Ectodermal cell (in vitro differentiated cells): ENCODE measurements around the gene DDRGK1.
A peak's percentile ranks its signal among the peaks of the same experiment; 100 is the strongest.

ENCODE experiments used
- H3K27ac ChIP-seq: 2 replicates; pipeline ENCODE4 v1.7.0; 2013; ENCODE audit warnings: mild to moderate bottlenecking, low read depth, low read length; ENCODE audit not compliant: insufficient read depth, poor library complexity, severe bottlenecking
- H3K27me3 ChIP-seq: 2 replicates; pipeline ENCODE4 v1.7.0; 2013; ENCODE audit warnings: mild to moderate bottlenecking, low read length; ENCODE audit not compliant: insufficient read depth, control insufficient read depth, poor library complexity, severe bottlenecking
- H3K36me3 ChIP-seq: one replicate; pipeline ENCODE4 v1.7.0; 2013; ENCODE audit warnings: low read length; ENCODE audit not compliant: control insufficient read depth, insufficient read depth
- H3K4me1 ChIP-seq: one replicate; pipeline ENCODE4 v1.7.0; 2013; ENCODE audit warnings: low read length; ENCODE audit not compliant: control insufficient read depth, insufficient read depth
- H3K4me3 ChIP-seq: 2 replicates; pipeline ENCODE4 v1.7.0; 2013; ENCODE audit warnings: low read depth, low read length, control low read depth; ENCODE audit not compliant: insufficient read depth
- H3K9me3 ChIP-seq: 2 replicates; pipeline ENCODE4 v1.7.0; 2013; ENCODE audit warnings: mild to moderate bottlenecking, low read length, moderate library complexity; ENCODE audit not compliant: control insufficient read depth
- WGBS, 2 experiments: methylation state at CpG; one replicate each; pipeline ENCODE4 v1.1.7; 2013; ENCODE audit warnings: missing lambda C conversion rate in 2 of 2; 5-methylcytosine and 5-hydroxymethylcytosine counted together

DDRGK1 gene

GRCh38 chr20:3172126-3172932 lies 32.2 kb downstream of the DDRGK1 start:
- Histone ChIP-seq H3K27ac (no peak overlapping the region), H3K9me3 (no peaks in the 10 kb centered on the region)
- WGBS, 2 experiments = 41 to 50% methylated on average over 5 of the region's 5 CpGs

GRCh38 chr20:3171391-3172125 lies 32.9 kb downstream of the DDRGK1 start:
- Histone ChIP-seq H3K9me3 (no peaks in the 10 kb centered on the region), H3K27ac (no peak overlapping the region), H3K36me3 (no peaks in the 10 kb centered on the region), H3K4me3 (no peak overlapping the region), H3K27me3 (peaks cover 26% of the 10 kb centered on the region), H3K4me1 (peaks cover 22% of the 10 kb centered on the region)
- WGBS, 2 experiments = 71 to 77% methylated on average over 14 of the region's 14 CpGs

More at GRCh38 chr20:3172126-3172932, 32.2 kb downstream of the DDRGK1 start:
- Histone ChIP-seq H3K4me1 (peaks cover 22% of the 10 kb centered on the region), H3K27me3 (peaks cover 23% of the 10 kb centered on the region), H3K36me3 (no peaks in the 10 kb centered on the region), H3K4me3 (peak overlapping the region; percentile 86)

- no peaks in the 10 kb centered on the region for H3K36me3 ChIP-seq
- H3K4me1 ChIP-seq = peaks cover 16% of the 10 kb centered on the region
- H3K27ac ChIP-seq = no peak overlapping the region
- H3K9me3 ChIP-seq = no peaks in the 10 kb centered on the region
- 81 to 86% methylated on average over 7 of the region's 7 CpGs for WGBS, 2 experiments
- H3K4me3 ChIP-seq = peak overlapping the region; percentile 23
- peaks cover 26% of the 10 kb centered on the region for H3K27me3 ChIP-seq
Observed at GRCh38 chr20:3168829-3169590, 35.5 kb downstream of the DDRGK1 start.

GRCh38 chr20:3168079-3168828 lies 36.2 kb downstream of the DDRGK1 start:
- H3K36me3 ChIP-seq = no peaks in the 10 kb centered on the region
- H3K9me3 ChIP-seq = no peaks in the 10 kb centered on the region
- no peak overlapping the region for H3K27ac ChIP-seq
- H3K27me3 ChIP-seq = peaks cover 26% of the 10 kb centered on the region
- peak overlapping the region; percentile 23 for H3K4me3 ChIP-seq
- H3K4me1 ChIP-seq = peaks cover 16% of the 10 kb centered on the region
- 10 to 14% methylated on average over 39 of the region's 39 CpGs for WGBS, 2 experiments

- H3K4me1 ChIP-seq = peaks cover 15% of the 10 kb centered on the region
- H3K9me3 ChIP-seq = no peaks in the 10 kb centered on the region
- H3K27me3 ChIP-seq = peaks cover 26% of the 10 kb centered on the region
- 57 to 59% methylated on average over 25 of the region's 25 CpGs for WGBS, 2 experiments
- H3K36me3 ChIP-seq = no peaks in the 10 kb centered on the region
- no peak overlapping the region for H3K4me3 ChIP-seq
- H3K27ac ChIP-seq = no peak overlapping the region
Observed at GRCh38 chr20:3167738-3168078, 36.8 kb downstream of the DDRGK1 start.

GRCh38 chr20:3166913-3167342 lies 37.6 kb downstream of the DDRGK1 start:
- WGBS, 2 experiments = 92 to 93% methylated on average over 16 of the region's 16 CpGs
- Histone ChIP-seq H3K36me3 (no peaks in the 10 kb centered on the region), H3K27ac (no peak overlapping the region), H3K4me1 (peaks cover 7% of the 10 kb centered on the region), H3K27me3 (peaks cover 26% of the 10 kb centered on the region), H3K9me3 (no peaks in the 10 kb centered on the region), H3K4me3 (no peak overlapping the region)

- peaks cover 26% of the 10 kb centered on the region for H3K27me3 ChIP-seq
- 96% methylated on average over 13 of the region's 13 CpGs for WGBS, 2 experiments
- H3K27ac ChIP-seq = no peak overlapping the region
- H3K4me1 ChIP-seq = peaks cover 2% of the 10 kb centered on the region
- no peak overlapping the region for H3K4me3 ChIP-seq
- no peaks in the 10 kb centered on the region for H3K9me3 ChIP-seq
- no peaks in the 10 kb centered on the region for H3K36me3 ChIP-seq
Observed at GRCh38 chr20:3166338-3166912, 38.1 kb downstream of the DDRGK1 start.

GRCh38 chr20:3165473-3166337 lies 38.8 kb downstream of the DDRGK1 start:
- Histone ChIP-seq H3K27me3 (peaks cover 26% of the 10 kb centered on the region), H3K4me1 (no peaks in the 10 kb centered on the region), H3K27ac (no peak overlapping the region), H3K4me3 (no peak overlapping the region), H3K36me3 (no peaks in the 10 kb centered on the region), H3K9me3 (no peaks in the 10 kb centered on the region)
- WGBS, 2 experiments = 94% methylated on average over 45 of the region's 45 CpGs
